ENCODE results near the gene NRM. TPM values are rescaled to one million over a fixed set of nuclear protein-coding genes. Genes with fewer than 3 reads are reported as not detected.
A peak's percentile ranks its signal among the peaks of the same experiment; 100 is the strongest.
"Not testable (repeated sequence)": the region's sequence is repeated elsewhere in the genome, so short reads cannot be mapped to it uniquely, and the experiment has no call there.

Gene NRM, protein sequence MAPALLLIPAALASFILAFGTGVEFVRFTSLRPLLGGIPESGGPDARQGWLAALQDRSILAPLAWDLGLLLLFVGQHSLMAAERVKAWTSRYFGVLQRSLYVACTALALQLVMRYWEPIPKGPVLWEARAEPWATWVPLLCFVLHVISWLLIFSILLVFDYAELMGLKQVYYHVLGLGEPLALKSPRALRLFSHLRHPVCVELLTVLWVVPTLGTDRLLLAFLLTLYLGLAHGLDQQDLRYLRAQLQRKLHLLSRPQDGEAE
- total RNA-seq, result 5.7 TPM
- long read RNA-seq, partial matches to known transcripts, result 0 of 1 reads
- long read RNA-seq, other reads (novel, unspliced or antisense), result 0 of 1 reads

DNA sequence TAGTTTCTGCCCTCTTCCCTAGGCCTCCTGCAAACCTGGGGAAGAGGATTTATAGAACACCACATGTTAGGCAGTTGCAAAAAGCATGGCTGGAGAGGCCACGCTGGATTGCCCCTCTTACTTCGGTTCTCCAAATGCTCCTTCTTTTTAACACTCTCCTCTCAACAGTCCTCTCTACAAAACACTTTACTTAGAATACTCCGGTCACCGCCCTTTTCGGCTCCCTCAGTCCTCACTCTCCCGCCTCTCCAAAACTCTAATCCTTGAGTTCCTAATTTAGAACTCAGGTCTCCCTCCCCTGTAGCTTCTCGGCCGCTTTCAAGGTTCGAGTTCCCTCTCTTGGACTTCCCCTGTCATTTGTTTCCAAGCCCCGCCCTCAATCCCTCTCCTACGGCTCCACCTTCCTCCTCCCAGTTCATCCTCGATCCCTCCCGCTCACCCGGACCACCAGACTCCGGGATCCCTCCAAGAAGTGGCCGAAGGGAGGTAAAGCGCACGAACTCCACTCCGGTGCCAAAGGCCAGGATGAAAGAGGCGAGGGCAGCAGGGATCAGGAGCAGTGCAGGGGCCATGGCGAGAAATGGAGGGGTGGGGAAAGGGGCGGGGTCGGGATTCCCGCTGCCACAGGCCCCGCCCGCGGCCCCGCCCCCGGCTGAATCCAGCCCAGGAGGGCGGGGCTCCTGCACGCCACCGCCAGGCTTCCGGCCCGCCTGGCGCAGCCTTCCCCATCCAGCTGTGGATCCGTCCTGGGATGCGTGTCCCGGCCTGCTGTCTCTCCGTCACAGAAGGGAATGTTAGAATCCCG lies at the start of gene NRM:
TSS of gene NRM (minus strand) at position 582 of the 805 bp plus-strand sequence. CDS start at position 572, 10 bp downstream.
- DNase-seq (ENCODE audit: missing footprints), result peak; percentile 93
- intact Hi-C loops (cut with DNase I), result loop anchor here (1.0 kb wide), 1 partner anchor 27 kb away; the partner anchor contains the start of gene MDC1
- ATAC-seq, result peak; percentile 74

DNA sequence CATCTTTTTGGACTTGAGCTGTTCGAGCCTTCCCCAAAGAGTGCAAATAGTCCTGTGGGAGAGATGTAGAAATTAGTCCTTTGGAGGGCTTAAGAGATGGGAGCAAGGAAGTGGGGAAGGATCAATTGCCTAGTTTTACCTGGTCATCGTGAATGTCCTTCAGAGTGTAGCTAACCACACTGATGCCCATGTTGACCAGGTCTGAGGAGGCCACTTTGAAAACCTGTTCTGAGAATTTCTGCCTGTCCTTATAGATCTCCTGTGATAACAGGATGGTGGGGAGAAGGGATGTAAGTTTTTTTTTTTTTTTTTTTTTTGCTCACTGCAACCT lies 49.7 kb upstream of the NRM start:
- no peak for DNase-seq (ENCODE audit: missing footprints)
- no peak for ATAC-seq
- intact Hi-C loops (cut with DNase I), result loop anchor here (5.0 to 10.0 kb wide), 3 partner anchors 137 to 344 kb away; no protein-coding TSS in a partner anchor

DNA sequence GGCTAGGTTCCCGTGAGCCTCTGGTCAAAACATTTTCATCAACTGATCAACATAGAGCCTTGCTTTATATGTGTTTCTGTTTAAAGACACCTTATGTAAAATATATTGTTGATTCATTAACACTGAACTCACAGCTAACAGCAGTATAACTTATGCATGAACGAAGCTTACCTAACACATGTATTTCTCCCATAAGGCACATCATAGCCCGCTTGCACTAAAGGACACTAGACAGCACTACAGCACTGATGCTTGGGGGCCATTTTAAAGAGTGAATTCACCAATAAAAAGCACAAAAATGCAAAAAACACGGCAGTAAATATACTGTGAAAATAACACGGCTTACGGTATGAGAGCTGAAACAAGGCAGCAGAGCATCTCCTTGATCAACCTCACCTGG lies 47.7 kb upstream of the NRM start:
- DNase-seq (ENCODE audit: missing footprints) (no peak), ATAC-seq (no peak)
- intact Hi-C loops (cut with DNase I), result no loop called here

DNA sequence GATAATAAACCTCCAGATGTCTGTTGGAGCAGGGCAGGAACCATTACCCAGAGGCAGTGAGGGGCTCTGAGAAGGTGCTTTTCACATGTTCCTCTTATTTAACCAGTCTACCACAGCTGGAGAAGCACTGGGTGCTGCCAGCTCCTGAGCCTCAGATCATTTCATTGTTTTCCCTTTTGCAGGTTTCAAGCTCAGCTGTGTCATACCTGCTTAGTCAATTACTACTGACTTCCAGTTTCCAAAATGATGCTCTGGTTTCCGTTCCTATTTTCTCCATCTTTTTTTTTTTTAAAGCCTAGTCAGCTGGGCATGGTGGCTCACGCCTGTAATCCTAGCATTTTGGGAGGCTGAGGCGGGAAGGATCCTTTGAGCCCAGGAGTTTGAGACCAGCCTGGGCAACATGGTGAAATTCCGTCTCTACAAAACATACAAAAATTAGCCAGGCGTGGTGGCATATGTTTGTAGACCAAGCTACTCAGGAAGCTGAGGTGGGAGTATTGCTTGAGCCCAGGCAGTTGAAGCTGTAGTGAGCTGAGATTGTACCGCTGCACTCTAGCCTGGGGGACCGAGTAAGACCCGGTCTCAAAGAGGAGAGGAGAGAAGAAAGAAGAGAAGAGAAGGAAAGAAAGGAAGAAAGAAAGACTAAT lies 45.0 kb upstream of the NRM start:
- DNase-seq (ENCODE audit: missing footprints) (no peak), ATAC-seq (no peak)
- intact Hi-C loops (cut with DNase I), result no loop called here

DNA sequence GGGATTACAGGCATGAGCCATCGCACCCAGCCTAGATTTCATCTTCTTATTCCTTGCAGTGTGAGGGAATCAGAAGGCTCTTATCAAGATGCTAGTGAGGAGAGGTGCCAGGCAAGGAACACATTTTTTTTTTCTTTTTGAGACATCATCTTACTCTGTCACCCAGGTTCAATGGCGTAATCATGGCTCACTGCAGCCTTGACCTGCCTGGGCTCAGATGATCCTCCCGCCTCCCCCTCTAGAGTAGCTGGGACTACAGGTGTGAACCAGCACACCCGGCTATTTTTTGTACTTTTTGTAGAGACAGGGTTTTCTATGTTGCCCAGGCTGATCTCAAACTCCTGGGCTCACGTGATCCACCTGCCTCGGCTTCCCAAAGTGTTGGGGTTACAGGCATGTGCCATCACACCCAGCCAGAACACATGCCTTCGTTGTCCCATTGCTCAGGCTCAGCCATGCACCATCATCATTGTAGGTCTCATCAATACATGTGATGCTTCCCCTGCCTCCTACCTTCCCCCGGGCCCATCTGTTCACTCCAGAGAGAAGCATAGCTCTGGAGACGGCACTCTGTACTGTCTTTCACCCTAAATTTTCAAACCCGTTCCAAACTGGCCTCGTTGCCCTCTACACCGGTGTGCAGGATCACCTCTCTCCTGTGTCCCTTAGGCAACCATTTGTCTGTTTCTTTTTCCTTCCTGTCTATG lies 41.6 kb upstream of the NRM start:
- intact Hi-C loops (cut with DNase I), result loop anchor here (5.0 kb wide), 1 partner anchor 150 kb away; the partner anchor contains the start of gene DDR1
- ATAC-seq (no peak), DNase-seq (ENCODE audit: missing footprints) (no peak)

DNA sequence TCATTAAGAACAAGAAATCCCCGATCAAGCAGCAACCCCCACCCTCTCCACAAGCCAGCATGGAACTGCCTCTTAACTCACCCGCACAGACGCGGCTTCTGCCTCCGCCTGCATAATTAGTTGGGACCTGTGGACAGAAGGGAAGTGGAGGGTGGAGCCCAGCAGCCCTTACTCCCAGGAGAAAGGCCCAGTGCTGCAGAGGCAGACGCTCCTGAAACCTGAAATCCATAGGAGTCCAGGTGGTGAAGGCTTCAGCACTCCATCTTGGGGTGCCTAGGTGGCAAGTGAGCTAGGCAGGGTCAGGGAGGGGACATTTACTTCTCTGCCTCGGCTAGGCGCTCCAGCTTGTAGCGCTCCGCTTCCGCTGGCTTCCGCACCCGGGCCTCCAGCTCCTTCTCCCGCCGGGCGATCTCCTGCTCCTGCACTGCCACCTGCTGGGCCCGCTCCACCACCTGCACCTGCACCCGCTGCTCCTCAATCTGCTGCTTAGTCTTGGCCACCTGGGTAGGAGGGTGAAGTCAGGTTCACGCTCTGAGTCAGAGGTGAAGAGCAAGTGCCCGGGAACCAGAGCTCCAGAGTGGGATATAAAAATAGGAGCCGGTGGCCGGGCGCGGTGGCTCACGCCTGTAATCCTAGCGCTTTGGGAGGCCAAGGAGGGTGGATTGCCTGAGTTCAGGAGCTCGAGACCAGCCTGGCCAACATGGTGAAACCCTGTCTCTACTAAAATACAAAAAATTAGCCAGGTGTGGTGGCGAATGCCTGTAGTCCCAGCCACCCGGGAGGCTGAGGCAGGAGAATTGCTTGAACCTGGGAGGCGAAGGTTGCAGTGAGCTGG lies 40.0 kb upstream of the NRM start:
- peak; percentile 80 for DNase-seq (ENCODE audit: missing footprints)
- intact Hi-C loops (cut with DNase I), result loop anchor here (5.0 kb wide), 1 partner anchor 151 kb away; the partner anchor contains the start of gene DDR1
- peak; percentile 64 for ATAC-seq

DNA sequence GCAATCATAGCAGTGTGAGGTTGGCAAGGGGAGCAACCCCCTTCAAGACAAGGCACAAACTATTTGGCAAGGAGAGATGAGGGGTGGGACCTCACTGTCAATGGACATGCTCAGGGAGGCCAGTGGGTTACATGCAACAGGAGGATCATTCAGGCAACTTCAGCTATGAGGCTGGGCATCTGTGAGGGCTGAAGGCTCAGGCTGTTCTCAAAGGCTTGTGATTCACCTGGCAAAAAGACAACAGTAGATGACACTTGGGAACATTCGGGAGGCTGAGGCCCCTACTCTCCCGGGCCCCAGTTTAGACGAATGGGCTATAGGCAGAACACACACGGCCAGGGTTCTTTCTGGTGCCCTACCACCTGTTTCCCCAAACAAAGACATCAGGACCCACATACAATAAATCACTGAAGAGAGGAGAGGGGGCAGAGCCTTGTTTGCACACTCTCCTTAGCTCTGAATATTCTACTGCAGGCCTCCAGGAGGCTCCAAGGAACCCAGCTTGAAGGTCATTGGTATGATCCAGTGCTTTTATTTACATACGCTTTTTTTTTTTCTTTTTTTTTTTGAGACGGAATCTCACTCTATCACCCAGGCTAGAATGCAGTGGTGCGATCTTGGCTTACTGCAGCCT lies 37.3 kb upstream of the NRM start:
- no peak for ATAC-seq
- intact Hi-C loops (cut with DNase I), result loop anchor here (10.0 kb wide), 1 partner anchor 243 kb away; the partner anchor contains the start of gene HLA-E
- DNase-seq (ENCODE audit: missing footprints), result no peak

DNA sequence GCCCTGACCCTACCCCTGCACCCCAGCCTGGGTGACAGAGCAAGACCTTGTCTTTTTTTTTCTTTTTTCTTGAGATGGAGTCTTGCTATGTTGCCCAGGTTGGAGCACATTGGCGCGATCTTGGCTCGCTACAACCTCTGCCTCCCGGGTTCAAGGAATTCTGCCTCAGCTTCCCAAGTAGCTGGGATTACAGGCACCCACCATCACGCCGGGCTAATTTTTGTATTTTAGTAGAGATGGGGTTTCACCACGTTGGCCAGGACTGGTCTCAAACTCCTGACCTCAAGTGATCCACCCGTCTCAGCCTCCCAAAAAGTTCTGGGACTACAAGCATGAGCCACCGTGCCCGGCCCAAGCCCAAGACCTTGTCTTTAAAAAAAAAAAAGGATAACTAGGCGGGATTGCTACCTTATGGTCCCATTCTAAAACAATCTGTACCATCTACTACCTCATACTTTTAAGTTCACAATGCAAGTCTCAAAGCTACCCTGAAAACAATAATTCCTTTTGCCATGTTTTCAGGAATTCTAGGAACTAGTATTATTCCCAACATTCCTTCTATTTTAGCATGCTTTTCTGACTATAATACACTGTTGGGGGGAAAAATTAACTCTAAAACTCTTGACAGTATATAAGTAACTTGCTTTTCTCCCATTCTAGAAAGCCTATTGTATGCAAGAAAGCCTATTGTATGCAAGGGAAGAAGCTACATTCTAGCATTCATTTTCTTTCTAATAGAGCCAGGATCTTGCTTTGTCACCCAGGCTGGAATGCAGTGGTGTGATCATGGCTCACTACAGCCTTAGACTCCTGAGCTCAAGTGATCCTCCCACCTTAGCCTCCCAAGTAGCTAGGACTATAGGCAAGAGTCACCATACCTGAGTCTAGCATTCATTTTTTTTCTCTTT lies 36.0 kb upstream of the NRM start:
- ATAC-seq (no peak), DNase-seq (ENCODE audit: missing footprints) (no peak)
- intact Hi-C loops (cut with DNase I), result loop anchor here (10.0 kb wide), 1 partner anchor 242 kb away; the partner anchor contains the start of gene HLA-E

DNA sequence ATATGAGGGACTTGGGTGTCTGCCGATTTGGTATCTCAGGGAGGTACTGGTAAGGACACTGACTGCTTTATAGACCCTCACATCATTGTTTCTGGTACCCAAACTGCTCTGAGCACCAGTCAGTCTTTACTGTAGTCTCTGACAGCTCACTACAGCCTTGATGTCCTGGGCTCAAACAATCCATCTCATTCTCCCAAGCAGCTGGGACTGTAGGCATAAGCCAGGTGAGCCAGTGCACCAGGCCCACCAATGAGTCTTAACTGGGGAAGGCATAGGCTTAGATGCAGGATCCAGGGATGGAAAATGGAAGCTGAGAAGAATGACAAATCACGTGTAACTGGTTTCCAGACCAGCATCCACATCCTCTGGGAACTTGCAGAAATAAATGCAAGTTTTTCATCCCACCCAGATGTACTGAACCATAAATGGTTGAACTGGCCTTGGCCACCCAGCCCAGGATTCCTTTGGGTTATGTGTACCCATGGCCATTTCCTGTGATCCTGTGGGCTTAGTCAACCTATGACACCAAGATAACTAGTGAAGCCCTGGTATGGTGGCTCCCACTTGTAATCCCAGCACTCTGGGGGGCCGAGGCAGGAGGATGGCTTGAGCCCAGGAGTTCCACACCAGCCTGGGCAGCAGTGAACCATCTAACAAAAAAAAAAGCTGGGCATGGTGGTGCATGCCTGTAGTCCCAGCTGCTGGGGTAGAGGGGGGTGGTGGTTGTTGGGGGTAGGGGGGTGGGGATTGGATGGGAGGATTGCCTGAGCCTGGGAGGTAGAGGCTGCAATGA lies 35.1 kb upstream of the NRM start:
- ATAC-seq, result no peak
- intact Hi-C loops (cut with DNase I), result loop anchor here (10.0 kb wide), 1 partner anchor 241 kb away; the partner anchor contains the start of gene HLA-E
- DNase-seq (ENCODE audit: missing footprints), result no peak

DNA sequence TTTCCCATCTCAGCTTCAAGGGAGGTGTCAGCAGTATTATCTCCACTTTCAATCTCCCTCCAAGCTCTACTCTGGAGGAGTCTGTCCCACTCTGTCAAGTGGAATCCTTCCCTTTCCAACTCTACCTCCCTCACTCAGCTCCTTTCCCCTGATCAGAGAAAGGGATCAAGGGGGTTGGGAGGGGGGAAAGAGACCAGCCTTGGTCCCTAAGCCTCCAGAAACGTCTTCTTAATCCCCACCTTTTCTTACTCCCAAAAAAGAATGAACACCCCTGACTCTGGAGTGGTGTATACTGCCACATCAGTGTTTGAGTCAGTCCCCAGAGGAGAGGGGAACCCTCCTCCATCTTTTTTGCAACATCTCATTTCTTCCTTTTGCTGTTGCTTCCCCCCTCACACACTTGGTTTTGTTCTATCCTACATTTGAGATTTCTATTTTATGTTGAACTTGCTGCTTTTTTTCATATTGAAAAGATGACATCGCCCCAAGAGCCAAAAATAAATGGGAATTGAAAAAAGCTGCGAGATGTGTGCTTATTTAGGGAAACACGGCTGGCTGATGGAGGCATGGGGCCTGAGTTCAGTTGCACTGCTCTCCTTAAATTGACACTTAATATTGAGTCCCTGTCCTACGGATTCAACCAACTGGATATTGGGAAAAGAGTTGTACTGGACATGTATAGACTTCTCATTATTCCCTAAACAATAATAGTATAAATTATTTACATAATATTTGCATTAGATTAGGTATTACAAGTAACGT lies 34.3 kb upstream of the NRM start:
- no peak for ATAC-seq
- intact Hi-C loops (cut with DNase I), result loop anchor here (5.0 to 10.0 kb wide), 2 partner anchors 168 to 240 kb away; partner anchors contain the start of genes GNL1, HLA-E and PRR3

DNA sequence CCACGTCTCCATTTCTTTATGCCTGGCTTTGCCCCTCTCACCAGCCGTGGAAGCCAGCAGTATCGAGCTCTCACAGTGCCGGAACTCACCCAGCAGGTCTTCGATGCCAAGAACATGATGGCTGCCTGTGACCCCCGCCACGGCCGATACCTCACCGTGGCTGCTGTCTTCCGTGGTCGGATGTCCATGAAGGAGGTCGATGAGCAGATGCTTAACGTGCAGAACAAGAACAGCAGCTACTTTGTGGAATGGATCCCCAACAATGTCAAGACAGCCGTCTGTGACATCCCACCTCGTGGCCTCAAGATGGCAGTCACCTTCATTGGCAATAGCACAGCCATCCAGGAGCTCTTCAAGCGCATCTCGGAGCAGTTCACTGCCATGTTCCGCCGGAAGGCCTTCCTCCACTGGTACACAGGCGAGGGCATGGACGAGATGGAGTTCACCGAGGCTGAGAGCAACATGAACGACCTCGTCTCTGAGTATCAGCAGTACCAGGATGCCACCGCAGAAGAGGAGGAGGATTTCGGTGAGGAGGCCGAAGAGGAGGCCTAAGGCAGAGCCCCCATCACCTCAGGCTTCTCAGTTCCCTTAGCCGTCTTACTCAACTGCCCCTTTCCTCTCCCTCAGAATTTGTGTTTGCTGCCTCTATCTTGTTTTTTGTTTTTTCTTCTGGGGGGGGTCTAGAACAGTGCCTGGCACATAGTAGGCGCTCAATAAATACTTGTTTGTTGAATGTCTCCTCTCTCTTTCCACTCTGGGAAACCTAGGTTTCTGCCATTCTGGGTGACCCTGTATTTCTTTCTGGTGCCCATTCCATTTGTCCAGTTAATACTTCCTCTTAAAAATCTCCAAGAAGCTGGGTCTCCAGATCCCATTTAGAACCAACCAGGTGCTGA lies 33.3 kb upstream of the NRM start:
- intact Hi-C loops (cut with DNase I), result loop anchor here (5.0 to 10.0 kb wide), 2 partner anchors 167 to 239 kb away; partner anchors contain the start of genes GNL1, HLA-E and PRR3

More for the DNA sequence above, 34.3 kb upstream of the NRM start:
- DNase-seq (ENCODE audit: missing footprints), result no peak

DNA sequence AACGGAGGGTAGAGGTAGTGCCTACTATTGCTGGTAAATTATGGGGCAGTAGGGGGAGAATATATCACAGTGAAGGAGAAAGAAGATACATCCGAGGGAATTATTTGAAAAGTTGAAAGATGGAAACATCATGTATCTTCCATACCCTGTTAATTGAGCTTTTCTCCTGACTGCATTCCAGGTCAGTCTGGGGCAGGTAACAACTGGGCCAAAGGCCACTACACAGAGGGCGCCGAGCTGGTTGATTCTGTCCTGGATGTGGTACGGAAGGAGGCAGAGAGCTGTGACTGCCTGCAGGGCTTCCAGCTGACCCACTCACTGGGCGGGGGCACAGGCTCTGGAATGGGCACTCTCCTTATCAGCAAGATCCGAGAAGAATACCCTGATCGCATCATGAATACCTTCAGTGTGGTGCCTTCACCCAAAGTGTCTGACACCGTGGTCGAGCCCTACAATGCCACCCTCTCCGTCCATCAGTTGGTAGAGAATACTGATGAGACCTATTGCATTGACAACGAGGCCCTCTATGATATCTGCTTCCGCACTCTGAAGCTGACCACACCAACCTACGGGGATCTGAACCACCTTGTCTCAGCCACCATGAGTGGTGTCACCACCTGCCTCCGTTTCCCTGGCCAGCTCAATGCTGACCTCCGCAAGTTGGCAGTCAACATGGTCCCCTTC lies 32.5 kb upstream of the NRM start:
- not testable (repeated sequence) for ATAC-seq; DNase-seq (ENCODE audit: missing footprints)
- intact Hi-C loops (cut with DNase I), result loop anchor here (5.0 to 10.0 kb wide), 2 partner anchors 166 to 238 kb away; partner anchors contain the start of genes GNL1, HLA-E and PRR3

More for the DNA sequence above, 33.3 kb upstream of the NRM start:
- DNase-seq (ENCODE audit: missing footprints); ATAC-seq: not testable (repeated sequence)
